SK-N-SH (cell line): ENCODE measurements around the gene FAM120B. TPM values are rescaled to one million over a fixed set of nuclear protein-coding genes. Genes with fewer than 3 reads are reported as not detected.
A peak's percentile ranks its signal among the peaks of the same experiment; 100 is the strongest.

Source experiments
- CTCF ChIA-PET: fragments of 300-600, 350-600 bp; formaldehyde crosslinking; extraction: SDS; loops from one replicate; lab custom pipeline; 2021; lab: Yijun Ruan, JAX
- POLR2A ChIA-PET: fragments of 350-600 bp; sonication (Branson Sonifier 250); formaldehyde crosslinking; extraction: SDS; loops from one replicate; lab custom pipeline; 2020; ENCODE audit warnings: antibody characterized with exemption, inconsistent platforms; lab: Yijun Ruan, JAX
- DNase-seq: peaks from one replicate; pipeline ENCODE4 v3.0.0; 2012
- H2AFZ ChIP-seq: fragments of 200-600 bp; sonication (generic); 2 replicates; pipeline ENCODE4 v1.8.1; 2016; ENCODE audit warnings: antibody characterized with exemption, mild to moderate bottlenecking, low read depth
- H3F3A ChIP-seq: fragments of 200-600 bp; sonication (generic); replicated peaks from 2 replicates; pipeline ENCODE3; 2016; ENCODE audit warnings: antibody characterized with exemption, mild to moderate bottlenecking; ENCODE audit not compliant: insufficient read depth
- H3K27ac ChIP-seq, 2 experiments: fragments of 200-500 bp in 1 of 2; fragments of 200-600 bp in 1 of 2; sonication (Bioruptor generic) in 1 of 2; sonication (generic), shearing (Covaris generic) in 1 of 2; 2 replicates each; pipeline versions ENCODE4 v1.5.1 to v1.6.1; 2014 to 2016; ENCODE audit warnings: low read depth in 2 of 2, inconsistent platforms in 1 of 2, low read length in 1 of 2, mild to moderate bottlenecking in 1 of 2, mixed read lengths in 1 of 2
- H3K27me3 ChIP-seq: fragments of 200-600 bp; sonication (generic), shearing (Covaris generic); 2 replicates; pipeline ENCODE4 v1.6.1; 2016; ENCODE audit warnings: mixed run types; ENCODE audit not compliant: insufficient read depth
- H3K36me3 ChIP-seq, 2 experiments: fragments of 200-500 bp in 1 of 2; fragments of 200-600 bp in 1 of 2; sonication (Bioruptor generic) in 1 of 2; sonication (generic) in 1 of 2; replicated peaks in 1 of 2; 2 replicates each; pipeline versions ENCODE3 to v1.5.1; 2014 to 2016; ENCODE audit warnings: low read length in 1 of 2, mild to moderate bottlenecking in 1 of 2; ENCODE audit not compliant: insufficient read depth in 2 of 2, control insufficient read depth in 1 of 2
- H3K4me1 ChIP-seq, 2 experiments: fragments of 200-500 bp in 1 of 2; fragments of 200-600 bp in 1 of 2; sonication (Bioruptor generic) in 1 of 2; sonication (generic), shearing (Covaris generic) in 1 of 2; 2 replicates each; pipeline versions ENCODE4 v1.5.1 to v1.6.1; 2014 to 2016; ENCODE audit warnings: low read depth in 1 of 2, low read length in 1 of 2, mixed run types in 1 of 2; ENCODE audit not compliant: insufficient read depth in 2 of 2, control insufficient read depth in 1 of 2
- H3K4me2 ChIP-seq: fragments of 200-600 bp; sonication (generic), shearing (Covaris generic); 2 replicates; pipeline ENCODE4 v1.6.1; 2017; ENCODE audit warnings: mixed run types
- H3K4me3 ChIP-seq, 2 experiments: fragments of 200-500 bp in 1 of 2; fragments of 200-600 bp in 1 of 2; sonication (Bioruptor generic) in 1 of 2; sonication (generic), shearing (Covaris generic) in 1 of 2; 2 replicates each; pipeline versions ENCODE4 v1.5.1 to v1.8.1; 2014 to 2016; ENCODE audit warnings: low read depth in 2 of 2, inconsistent platforms in 1 of 2, low read length in 1 of 2, mild to moderate bottlenecking in 1 of 2, mixed read lengths in 1 of 2, moderate library complexity in 1 of 2
- H3K79me2 ChIP-seq: fragments of 200-600 bp; sonication (generic); 2 replicates; pipeline ENCODE4 v1.8.1; 2017; ENCODE audit warnings: mild to moderate bottlenecking; ENCODE audit not compliant: insufficient read depth
- H3K9ac ChIP-seq: fragments of 200-600 bp; sonication (generic); 2 replicates; pipeline ENCODE4 v1.6.1; 2017; ENCODE audit warnings: mixed run types
- H3K9me2 ChIP-seq: fragments of 200-600 bp; sonication (generic); 2 replicates; pipeline ENCODE4 v1.6.1; 2017; ENCODE audit warnings: mixed run types
- H3K9me3 ChIP-seq: fragments of 200-600 bp; sonication (generic); 2 replicates; pipeline ENCODE4 v1.6.1; 2017; ENCODE audit warnings: mixed run types, mild to moderate bottlenecking, moderate library complexity
- H4K20me1 ChIP-seq: fragments of 200-600 bp; sonication (generic); 2 replicates; pipeline ENCODE4 v1.6.1; 2017; ENCODE audit warnings: mild to moderate bottlenecking, mixed run types; ENCODE audit not compliant: insufficient read depth
- ELF1 ChIP-seq: IDR thresholded peaks from 2 replicates; pipeline ENCODE4 v1.4.0; 2012
- NRF1 ChIP-seq: IDR thresholded peaks from 2 replicates; pipeline ENCODE4 v1.6.1; 2012; ENCODE audit warnings: low read depth, mild to moderate bottlenecking, low read length
- RAD21 ChIP-seq: IDR thresholded peaks from 2 replicates; pipeline ENCODE4 v1.6.1; 2012; ENCODE audit warnings: mild to moderate bottlenecking, low read length
- SMC3 ChIP-seq: IDR thresholded peaks from 2 replicates; pipeline ENCODE4 v1.6.1; 2012; ENCODE audit warnings: low read depth, low read length, improper control_type of control experiment
- TEAD4 ChIP-seq: IDR thresholded peaks from 2 replicates; pipeline ENCODE4 v1.4.0; 2012; ENCODE audit warnings: mild to moderate bottlenecking, borderline replicate concordance; ENCODE audit not compliant: insufficient read depth
- YY1 ChIP-seq: IDR thresholded peaks from 2 replicates; pipeline ENCODE4 v1.4.0; 2012; ENCODE audit warnings: low read depth, mild to moderate bottlenecking
- WGBS: methylation state at CpG from one replicate; pipeline ENCODE4 v1.1.6; 2017; ENCODE audit warnings: low lambda C conversion rate; 5-methylcytosine and 5-hydroxymethylcytosine counted together
- polyA plus RNA-seq, 3 experiments: library from polyadenylated mRNA; depleted of rRNA; stranded (reverse); fragments of >200 nt; gene quantifications; 2 replicates each; pipeline ENCODE4 v1.2.3, GENCODE V29; 2012
- TF ChIP-seq, protein P1 (sequence below): fragments of 200-600 bp; sonication (generic); IDR thresholded peaks from 2 replicates; pipeline ENCODE4 v1.6.1; 2017; ENCODE audit warnings: antibody characterized with exemption, mild to moderate bottlenecking, moderate library complexity
- TF ChIP-seq, protein P2 (sequence below): IDR thresholded peaks from 2 replicates; pipeline ENCODE4 v1.4.0; 2012; ENCODE audit warnings: low read depth, borderline replicate concordance
- TF ChIP-seq, protein P3 (sequence below): IDR thresholded peaks from 2 replicates; pipeline ENCODE4 v1.4.0; 2012; ENCODE audit warnings: low read depth

FAM120B gene
- polyA plus RNA-seq, 1 of the 3 experiments (the other 2 are of a cell fraction), result 7.7 TPM

DNA sequence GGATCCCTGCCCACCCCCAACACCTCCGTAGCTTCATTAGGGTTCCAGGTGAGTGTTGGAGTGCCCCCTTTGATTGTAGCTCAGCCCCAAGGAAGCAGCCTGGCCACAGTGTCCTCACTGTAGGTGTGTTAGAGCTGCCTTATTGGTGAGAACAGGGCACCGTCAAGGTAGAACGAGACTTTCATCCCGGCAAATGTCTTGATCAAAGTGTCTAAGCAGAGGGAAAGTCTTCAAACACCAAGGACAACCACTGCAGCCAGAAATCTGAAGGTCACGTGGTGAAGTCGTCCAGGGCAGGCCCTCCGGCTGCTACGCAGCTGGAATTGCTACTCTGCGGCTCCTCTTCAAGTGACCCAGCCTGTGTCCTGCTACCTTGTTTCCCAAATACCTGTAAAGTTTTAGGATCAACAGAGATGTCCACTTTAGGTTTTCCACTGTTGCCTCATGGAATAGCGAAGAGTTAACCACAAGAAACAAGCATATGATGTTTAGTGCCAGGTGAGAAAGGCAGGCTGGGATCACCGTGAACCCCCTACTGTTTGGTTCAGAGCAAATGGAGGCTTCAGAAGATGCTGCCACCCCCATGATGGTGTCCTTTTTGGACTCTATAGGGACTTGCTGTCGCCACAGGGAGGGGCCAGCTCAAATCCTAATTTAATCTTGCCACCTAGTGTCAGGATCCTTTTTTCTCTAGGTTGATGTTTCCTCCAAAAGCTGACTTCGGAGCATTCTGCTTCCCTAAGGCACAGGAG lies 14.0 kb upstream of the FAM120B start:
- DNase-seq, result peak; percentile 52
- Histone ChIP-seq H2AFZ (no peak overlapping the region), H3K27ac (no peak overlapping the region), H3K4me2 (peak overlapping the region; percentile 63; the same call in 1 of the 2 replicates), H3K4me1 (peaks cover 0 to 29% of the 10 kb centered on the region in 2 experiments; a peak in 1 of 4 replicates), H3K9ac (no peak overlapping the region), H3K9me3 (no peaks in the 10 kb centered on the region), H3K27me3 (peaks cover 88% of the 10 kb centered on the region), H4K20me1 (no peaks in the 10 kb centered on the region), H3F3A (peaks cover 14% of the 10 kb centered on the region), H3K36me3 (no peaks in the 10 kb centered on the region), H3K9me2 (no peaks in the 10 kb centered on the region), H3K4me3 (peak overlapping the region in 1 of 2 experiments; percentile 40; a peak in 2 of 4 replicates), H3K79me2 (no peaks in the 10 kb centered on the region)
- TF ChIP-seq RAD21, result peak; percentile 46
- no peak for TF ChIP-seq YY1
- TF ChIP-seq, protein P1, sequence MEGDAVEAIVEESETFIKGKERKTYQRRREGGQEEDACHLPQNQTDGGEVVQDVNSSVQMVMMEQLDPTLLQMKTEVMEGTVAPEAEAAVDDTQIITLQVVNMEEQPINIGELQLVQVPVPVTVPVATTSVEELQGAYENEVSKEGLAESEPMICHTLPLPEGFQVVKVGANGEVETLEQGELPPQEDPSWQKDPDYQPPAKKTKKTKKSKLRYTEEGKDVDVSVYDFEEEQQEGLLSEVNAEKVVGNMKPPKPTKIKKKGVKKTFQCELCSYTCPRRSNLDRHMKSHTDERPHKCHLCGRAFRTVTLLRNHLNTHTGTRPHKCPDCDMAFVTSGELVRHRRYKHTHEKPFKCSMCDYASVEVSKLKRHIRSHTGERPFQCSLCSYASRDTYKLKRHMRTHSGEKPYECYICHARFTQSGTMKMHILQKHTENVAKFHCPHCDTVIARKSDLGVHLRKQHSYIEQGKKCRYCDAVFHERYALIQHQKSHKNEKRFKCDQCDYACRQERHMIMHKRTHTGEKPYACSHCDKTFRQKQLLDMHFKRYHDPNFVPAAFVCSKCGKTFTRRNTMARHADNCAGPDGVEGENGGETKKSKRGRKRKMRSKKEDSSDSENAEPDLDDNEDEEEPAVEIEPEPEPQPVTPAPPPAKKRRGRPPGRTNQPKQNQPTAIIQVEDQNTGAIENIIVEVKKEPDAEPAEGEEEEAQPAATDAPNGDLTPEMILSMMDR, result no peak; the same call in 1 of the 2 replicates
- TF ChIP-seq, protein P2, sequence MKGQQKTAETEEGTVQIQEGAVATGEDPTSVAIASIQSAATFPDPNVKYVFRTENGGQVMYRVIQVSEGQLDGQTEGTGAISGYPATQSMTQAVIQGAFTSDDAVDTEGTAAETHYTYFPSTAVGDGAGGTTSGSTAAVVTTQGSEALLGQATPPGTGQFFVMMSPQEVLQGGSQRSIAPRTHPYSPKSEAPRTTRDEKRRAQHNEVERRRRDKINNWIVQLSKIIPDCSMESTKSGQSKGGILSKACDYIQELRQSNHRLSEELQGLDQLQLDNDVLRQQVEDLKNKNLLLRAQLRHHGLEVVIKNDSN, result peak; percentile 77
- TF ChIP-seq NRF1, result no peak
- 5% methylated on average over 10 of the region's 13 CpGs for WGBS
- POLR2A ChIA-PET, result no interaction called here
- CTCF ChIA-PET, result interaction anchor here (0.6 to 6.3 kb wide), 9 partner anchors 16 to 588 kb away, joined by 3 to 60 read pairs (median 5); no protein-coding TSS in a partner anchor

DNA sequence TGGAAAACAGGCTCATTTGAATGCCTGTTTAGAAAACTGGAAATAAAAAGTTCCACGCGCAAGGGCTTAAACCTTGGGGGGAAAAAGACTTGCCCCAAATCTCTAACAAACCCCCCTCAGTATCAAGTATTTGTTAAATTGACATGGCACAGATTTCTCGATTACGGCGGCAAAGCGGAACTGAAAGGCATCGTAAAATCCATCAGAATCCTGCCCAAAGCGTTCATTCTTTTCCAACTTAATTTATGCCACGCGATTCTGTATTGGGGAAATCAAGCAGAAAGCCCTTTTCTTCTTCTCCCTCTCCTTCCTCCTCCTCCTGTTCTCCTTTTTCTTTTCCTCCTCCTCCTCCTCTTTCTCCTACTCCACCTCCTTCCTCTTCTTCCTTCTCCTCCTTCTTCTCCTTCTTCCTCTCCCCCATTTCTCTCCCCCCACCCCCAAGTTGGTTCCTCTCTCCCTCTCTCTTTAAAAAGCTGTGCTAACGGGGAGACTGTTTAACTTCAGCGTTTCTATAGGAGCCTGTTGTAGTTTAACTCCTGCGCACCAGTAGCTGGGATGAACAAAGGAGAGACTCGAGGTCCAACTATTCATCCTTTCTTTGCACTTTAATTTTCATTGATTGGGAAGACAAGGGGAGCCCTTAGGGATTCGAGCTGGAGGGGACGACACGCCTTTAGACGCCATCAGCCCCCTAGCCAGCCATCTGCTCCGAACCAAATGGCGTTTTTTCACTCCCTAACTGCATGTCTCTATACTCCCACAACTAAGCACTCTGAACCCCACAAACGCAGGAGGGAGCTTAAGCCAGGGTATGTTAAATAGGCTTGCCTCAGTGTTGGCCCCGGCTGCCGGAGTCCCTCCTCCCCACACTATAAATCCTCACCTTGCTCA lies 13.0 kb upstream of the FAM120B start:
- peaks cover 0 to 29% of the 10 kb centered on the region in 2 experiments; a peak in 1 of 4 replicates for H3K4me1 ChIP-seq
- no peak overlapping the region for H3K27ac ChIP-seq
- ChIA-PET POLR2A (no interaction called here), CTCF (interaction anchor here (0.6 to 6.3 kb wide), 6 partner anchors 13 to 589 kb away, joined by 3 to 60 read pairs (median 4); no protein-coding TSS in a partner anchor)
- no peaks in the 10 kb centered on the region for H3K9me2 ChIP-seq
- H3K4me3 ChIP-seq, result peak overlapping the region in 1 of 2 experiments; percentile 40; a peak in 2 of 4 replicates
- H4K20me1 ChIP-seq, result no peaks in the 10 kb centered on the region
- 3% methylated on average over 23 of the region's 23 CpGs for WGBS
- TF ChIP-seq TEAD4, result no peak
- TF ChIP-seq ELF1, result no peak
- TF ChIP-seq, protein P2, result no peak
- TF ChIP-seq, protein P1, result no peak
- TF ChIP-seq, protein P3, sequence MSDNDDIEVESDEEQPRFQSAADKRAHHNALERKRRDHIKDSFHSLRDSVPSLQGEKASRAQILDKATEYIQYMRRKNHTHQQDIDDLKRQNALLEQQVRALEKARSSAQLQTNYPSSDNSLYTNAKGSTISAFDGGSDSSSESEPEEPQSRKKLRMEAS, result no peak
- no peak for TF ChIP-seq SMC3
- DNase-seq, result peak; percentile 36
- peaks cover 18% of the 10 kb centered on the region for H3F3A ChIP-seq
- peak overlapping the region; percentile 63; the same call in 1 of the 2 replicates for H3K4me2 ChIP-seq
- H3K36me3 ChIP-seq, result no peaks in the 10 kb centered on the region
- no peak overlapping the region for H3K9ac ChIP-seq
- H3K27me3 ChIP-seq, result peaks cover 87% of the 10 kb centered on the region
- H2AFZ ChIP-seq, result no peak overlapping the region
- H3K9me3 ChIP-seq, result no peaks in the 10 kb centered on the region
- H3K79me2 ChIP-seq, result no peaks in the 10 kb centered on the region
